Stimulated activated naive CD4-positive, alpha-beta T cell (primary cell): ENCODE measurements around the gene MBOAT2.

Experiments
- DNase-seq, 6 experiments: peaks; one replicate each; lab custom pipeline; 2025; lab: John Stamatoyannopoulos, UW

The MBOAT2 gene

DNA sequence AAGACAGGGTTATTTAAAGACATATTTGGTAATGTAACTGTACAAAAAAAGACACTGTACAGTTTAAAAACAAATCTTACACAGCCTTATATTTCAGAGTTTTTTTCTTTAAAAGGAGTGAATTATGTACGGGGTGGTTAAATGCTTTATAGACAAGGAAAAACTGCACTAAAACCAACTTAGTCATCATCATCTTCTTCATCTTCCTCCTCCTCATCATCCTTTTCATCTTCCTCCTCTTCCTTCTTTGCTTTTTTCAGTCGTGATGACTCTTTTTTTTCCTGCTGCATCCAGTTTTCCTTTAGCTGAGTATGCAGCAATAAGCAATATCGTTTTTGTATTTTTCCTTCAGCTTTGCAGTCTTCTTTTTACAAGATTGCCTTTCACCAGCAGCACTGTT, 14.6 kb upstream of the MBOAT2 start:
- no peak for DNase-seq

- DNase-seq: no peak
Observed at GRCh38 chr2:9017411-9017810, 13.9 kb upstream of the MBOAT2 start.

GRCh38 chr2:9015998-9016397, 12.5 kb upstream of the MBOAT2 start:
- no peak for DNase-seq

- DNase-seq: no peak
Observed at GRCh38 chr2:9013403-9013802, 9.9 kb upstream of the MBOAT2 start.

DNA sequence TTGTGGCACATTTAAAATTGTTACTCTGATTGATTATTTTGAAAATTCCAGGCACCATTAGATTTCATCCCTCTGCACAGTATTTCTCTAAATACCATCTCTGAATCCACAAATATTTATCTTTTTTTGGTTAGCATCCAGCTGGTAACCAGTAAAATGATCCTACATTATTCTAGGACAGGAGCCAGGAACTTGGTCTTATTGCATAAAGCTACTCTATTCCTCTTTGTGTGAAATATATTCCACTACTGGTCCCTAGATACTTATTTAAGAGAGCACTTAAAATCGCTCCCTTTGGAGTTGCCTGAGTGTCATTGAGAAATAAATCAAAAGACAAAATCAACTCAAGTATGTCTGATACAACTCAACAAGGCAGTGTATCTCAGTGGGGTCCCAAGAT, 7.4 kb upstream of the MBOAT2 start:
- no peak for DNase-seq

GRCh38 chr2:9008951-9009664, 5.6 kb upstream of the MBOAT2 start:
- no peak for DNase-seq

- no peak for DNase-seq
Observed at GRCh38 chr2:9006368-9006767, 2.9 kb upstream of the MBOAT2 start.

GRCh38 chr2:9004338-9005204, 1.1 kb upstream of the MBOAT2 start:
- DNase-seq: no peak

DNA sequence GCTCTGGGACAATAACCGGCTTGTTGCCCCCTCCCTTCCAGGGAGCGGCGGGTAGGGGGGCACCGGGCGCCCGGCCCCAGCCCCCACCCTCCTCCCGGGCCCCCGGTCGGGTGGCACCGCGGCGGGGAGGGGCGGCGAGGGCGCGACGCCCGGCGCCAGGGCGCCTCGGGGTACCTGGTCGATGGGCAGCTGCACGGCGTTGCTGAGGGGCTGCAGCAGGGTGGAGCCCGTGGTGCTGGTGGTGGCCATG, 193 bp downstream of the MBOAT2 start:
- peak in 1 of 6 experiments; percentile 30 for DNase-seq

DNA sequence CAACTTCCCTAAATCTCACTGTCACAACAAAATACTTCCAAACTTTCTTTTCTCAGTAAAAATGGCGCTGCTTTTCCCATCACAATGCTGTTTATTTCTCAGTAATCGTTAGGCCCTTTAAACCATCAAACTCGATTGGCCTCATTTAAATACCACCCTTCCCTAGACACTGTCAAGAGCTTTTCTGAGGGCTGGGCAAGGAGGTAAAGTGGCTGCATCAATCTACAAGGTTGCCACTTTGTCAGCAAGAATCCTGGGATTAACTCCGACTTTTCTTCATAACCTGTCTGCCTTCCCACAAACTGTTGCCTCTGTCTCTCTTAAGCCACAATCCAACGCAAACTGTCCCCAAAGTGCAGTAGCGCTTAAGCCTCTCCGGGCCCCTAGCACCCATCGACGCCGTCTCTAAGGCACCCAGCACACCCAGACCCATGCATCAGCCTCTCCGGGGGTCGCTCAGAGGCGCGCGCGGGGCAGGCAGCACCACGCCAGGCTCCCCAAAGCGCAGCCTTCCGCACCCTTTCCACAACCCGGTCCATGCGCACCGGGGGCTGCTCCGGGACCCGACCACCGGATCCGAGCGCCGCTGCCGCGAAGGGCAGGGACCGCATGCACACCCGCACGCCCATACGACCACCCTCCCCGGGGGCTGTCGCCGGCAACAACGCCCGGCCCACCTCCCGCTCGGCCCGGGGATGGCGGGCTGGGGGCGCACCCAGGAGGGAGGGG, 683 bp downstream of the MBOAT2 start:
- peak in 2 of 6 experiments; percentile 25 to 30 for DNase-seq

DNA sequence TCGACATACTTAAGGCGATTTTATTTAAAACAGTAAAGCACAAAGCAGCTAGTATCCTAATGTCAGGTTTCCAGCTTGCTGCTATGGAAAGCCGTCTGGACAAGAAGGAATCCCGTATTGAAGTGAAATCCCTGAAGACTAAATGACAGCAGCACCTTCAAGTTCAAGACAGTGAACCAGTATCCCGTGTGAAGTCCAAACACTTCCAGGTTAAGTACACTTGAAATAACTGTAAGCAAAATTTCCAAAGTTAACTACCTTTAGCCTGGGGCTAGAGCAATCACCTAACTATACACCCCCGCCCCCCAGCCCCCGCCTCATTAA, 1.2 kb downstream of the MBOAT2 start:
- no peak for DNase-seq

GRCh38 chr2:9001778-9002177, 1.7 kb downstream of the MBOAT2 start:
- no peak for DNase-seq

DNA sequence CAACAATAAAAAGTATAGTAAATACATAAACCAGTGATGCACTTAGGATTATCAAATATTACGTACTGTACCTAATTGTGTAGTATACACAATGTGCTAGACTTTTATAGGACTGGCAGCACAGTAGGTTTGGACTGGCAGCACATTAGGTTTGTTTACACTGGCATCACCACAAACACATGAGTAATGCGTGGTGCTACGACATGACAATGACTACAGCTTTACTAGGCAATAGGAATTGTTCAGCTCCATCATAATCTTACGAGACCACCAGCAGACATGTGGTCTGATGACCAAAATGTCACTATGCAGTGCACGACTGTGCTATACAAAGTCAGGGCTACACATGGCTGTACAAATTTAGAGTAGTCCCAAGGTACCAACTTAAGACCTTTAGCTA, 2.3 kb downstream of the MBOAT2 start:
- no peak for DNase-seq

GRCh38 chr2:9000442-9000841, 3.0 kb downstream of the MBOAT2 start:
- no peak for DNase-seq

DNA sequence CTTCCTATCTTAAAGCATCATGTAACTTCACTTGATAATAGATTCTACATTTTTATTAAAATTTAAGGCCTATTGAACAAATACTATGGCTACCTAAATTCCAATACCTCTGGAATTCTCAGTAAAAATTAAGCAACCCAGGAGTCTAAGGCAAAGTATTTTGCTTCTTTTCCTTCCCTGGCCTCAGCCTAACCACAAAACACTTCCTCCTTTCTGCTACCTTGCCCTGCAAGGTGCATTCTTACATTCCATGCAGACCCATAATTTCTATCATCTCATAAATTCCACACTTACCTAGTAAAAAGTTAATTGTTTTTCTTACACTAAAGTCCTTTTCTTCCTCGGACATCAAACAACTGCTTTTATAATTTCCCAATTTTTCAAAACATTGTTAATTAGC, 3.7 kb downstream of the MBOAT2 start:
- DNase-seq: no peak

DNA sequence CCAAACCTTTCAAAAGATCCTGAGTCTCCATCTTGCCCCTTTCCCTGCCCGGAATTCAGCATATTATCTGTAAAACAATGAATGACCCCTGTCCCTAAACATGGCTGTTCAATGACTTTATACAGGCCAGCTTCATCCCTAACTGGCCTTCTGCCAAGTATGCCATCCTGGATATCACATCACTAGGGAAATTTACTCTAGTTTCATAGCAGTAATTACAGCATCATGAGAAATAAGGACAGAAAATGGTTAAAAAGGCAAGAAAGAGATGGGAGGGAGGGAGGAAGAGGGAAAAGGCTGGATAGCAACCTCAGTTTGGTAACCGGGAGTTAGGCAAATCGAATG, 4.4 kb downstream of the MBOAT2 start:
- no peak for DNase-seq

GRCh38 chr2:8998418-8999101, 4.9 kb downstream of the MBOAT2 start:
- DNase-seq: no peak

GRCh38 chr2:8997631-8998030, 5.9 kb downstream of the MBOAT2 start:
- no peak for DNase-seq

- DNase-seq: no peak
Observed at GRCh38 chr2:8997108-8997507, 6.4 kb downstream of the MBOAT2 start.

- no peak for DNase-seq
Observed at GRCh38 chr2:8996006-8996405, 7.5 kb downstream of the MBOAT2 start.

DNA sequence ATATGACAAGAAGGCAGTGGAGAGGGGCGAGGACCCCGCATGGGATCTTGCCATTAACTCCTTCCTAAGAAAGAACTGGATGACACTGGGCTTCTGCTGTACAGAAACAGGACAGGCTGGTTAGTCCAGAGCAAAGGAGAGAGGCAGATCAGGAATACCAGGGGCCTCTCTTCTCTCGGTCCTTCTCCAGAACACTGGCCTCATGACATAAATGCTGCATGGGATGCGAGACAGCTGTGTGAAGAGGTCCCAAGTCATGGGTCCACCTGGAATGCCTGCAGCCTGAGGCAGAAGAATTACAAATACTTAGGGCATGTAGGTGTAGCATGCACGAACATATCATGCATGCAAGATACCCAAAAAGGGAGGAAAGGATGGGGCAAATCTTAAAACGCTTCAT, 9.1 kb downstream of the MBOAT2 start:
- DNase-seq: no peak

- DNase-seq: no peak
Observed at GRCh38 chr2:8993902-8994278, 9.6 kb downstream of the MBOAT2 start.
